GM21723 (cell line): ENCODE measurements around the gene ZFP57.

Experiments used
- ATAC-seq: cut with Tn5 transposase; IDR thresholded peaks from one replicate; pipeline ENCODE4 v1.9.1; 2021; ENCODE audit warnings: mild to moderate bottlenecking, moderate library complexity; ENCODE audit not compliant: unreplicated experiment

ZFP57 gene

GRCh38 chr6:29680904-29681303, at the start of gene ZFP57:
TSS of gene ZFP57 (minus strand) at chr6:29681152. CDS start at chr6:29677003, 4,149 bp downstream.
- no peak for ATAC-seq

GRCh38 chr6:29730575-29731126, 49.7 kb upstream of the ZFP57 start:
- no peak for ATAC-seq

GRCh38 chr6:29729774-29730328, 48.9 kb upstream of the ZFP57 start:
- ATAC-seq, result no peak

GRCh38 chr6:29728875-29729270, 47.9 kb upstream of the ZFP57 start:
- ATAC-seq, result no peak

- ATAC-seq, result no peak
Observed at GRCh38 chr6:29728173-29728874, 47.4 kb upstream of the ZFP57 start.

- no peak for ATAC-seq
Observed at GRCh38 chr6:29727637-29728036, 46.7 kb upstream of the ZFP57 start.

GRCh38 chr6:29726571-29727194, 45.7 kb upstream of the ZFP57 start:
- no peak for ATAC-seq

- no peak for ATAC-seq
Observed at GRCh38 chr6:29726001-29726400, 45.0 kb upstream of the ZFP57 start.

- no peak for ATAC-seq
Observed at GRCh38 chr6:29724937-29725869, 44.3 kb upstream of the ZFP57 start.

GRCh38 chr6:29723666-29724588, 43.0 kb upstream of the ZFP57 start:
- peak; percentile 54 for ATAC-seq

GRCh38 chr6:29723262-29723665, 42.3 kb upstream of the ZFP57 start, which contains the start of gene HLA-F:
TSS of gene HLA-F (plus strand) at chr6:29723434. CDS start at chr6:29723464, 30 bp downstream.
- peak; percentile 90 for ATAC-seq

GRCh38 chr6:29720863-29721262, 39.9 kb upstream of the ZFP57 start:
- no peak for ATAC-seq

GRCh38 chr6:29710281-29710941, 29.5 kb upstream of the ZFP57 start:
- ATAC-seq, result no peak

- ATAC-seq, result no peak
Observed at GRCh38 chr6:29709188-29709587, 28.2 kb upstream of the ZFP57 start.

- ATAC-seq, result no peak
Observed at GRCh38 chr6:29708432-29709179, 27.7 kb upstream of the ZFP57 start.

- no peak for ATAC-seq
Observed at GRCh38 chr6:29705389-29706231, 24.7 kb upstream of the ZFP57 start.

- no peak for ATAC-seq
Observed at GRCh38 chr6:29702519-29703103, 21.7 kb upstream of the ZFP57 start.
